GM18870 (cell line): ENCODE results near the gene CFAP410.

ENCODE experiments used
- ATAC-seq: cut with Tn5 transposase; IDR thresholded peaks from one replicate; pipeline ENCODE4 v1.9.1; 2021; ENCODE audit warnings: moderate library complexity; ENCODE audit not compliant: unreplicated experiment

The CFAP410 gene

GRCh38 chr21:44338971-44339910 is at the start of gene CFAP410:
Gene CFAP410 (minus strand): TSS chr21:44339390. CDS start chr21:44339194, 196 bp downstream.
- ATAC-seq, result peak; percentile 59

- ATAC-seq, result no peak
Observed at GRCh38 chr21:44384968-44385367, 45.8 kb upstream of the CFAP410 start.

GRCh38 chr21:44383216-44383615 is 44.0 kb upstream of the CFAP410 start:
- ATAC-seq, result no peak

- no peak for ATAC-seq
Observed at GRCh38 chr21:44382536-44382935, 43.3 kb upstream of the CFAP410 start.

GRCh38 chr21:44381874-44382273 is 42.7 kb upstream of the CFAP410 start:
- ATAC-seq, result no peak

- no peak for ATAC-seq
Observed at GRCh38 chr21:44380876-44381275, 41.7 kb upstream of the CFAP410 start.

GRCh38 chr21:44379991-44380865 is 41.0 kb upstream of the CFAP410 start:
- ATAC-seq, result no peak

GRCh38 chr21:44379515-44379848 is 40.3 kb upstream of the CFAP410 start:
- ATAC-seq, result no peak

GRCh38 chr21:44378646-44379514 is 39.7 kb upstream of the CFAP410 start:
- no peak for ATAC-seq

- no peak for ATAC-seq
Observed at GRCh38 chr21:44377922-44378645, 38.9 kb upstream of the CFAP410 start.

GRCh38 chr21:44377201-44377921 is 38.2 kb upstream of the CFAP410 start:
- ATAC-seq, result no peak

- ATAC-seq, result no peak
Observed at GRCh38 chr21:44376606-44377005, 37.4 kb upstream of the CFAP410 start.

GRCh38 chr21:44375761-44376241 is 36.6 kb upstream of the CFAP410 start:
- ATAC-seq, result no peak

- ATAC-seq, result no peak
Observed at GRCh38 chr21:44375281-44375651, 36.1 kb upstream of the CFAP410 start.

GRCh38 chr21:44374601-44375280 is 35.6 kb upstream of the CFAP410 start:
- no peak for ATAC-seq

- no peak for ATAC-seq
Observed at GRCh38 chr21:44372616-44373015, 33.4 kb upstream of the CFAP410 start.

GRCh38 chr21:44371596-44371995 is 32.4 kb upstream of the CFAP410 start:
- ATAC-seq, result no peak

- ATAC-seq, result no peak
Observed at GRCh38 chr21:44370786-44371410, 31.7 kb upstream of the CFAP410 start.
